Parathyroid adenoma (tissue), 2 donors: Measurements from ENCODE around the gene PTPN22.

ENCODE experiments used
- H2AFZ ChIP-seq: fragments of 300-600 bp; sonication (generic); one replicate; pipeline ENCODE4 v1.7.0; 2017; ENCODE audit warnings: antibody characterized with exemption, mild to moderate bottlenecking
- H3K27ac ChIP-seq: fragments of 300-600 bp; sonication (generic); one replicate; pipeline ENCODE4 v1.7.0; 2017
- H3K27me3 ChIP-seq: fragments of 300-600 bp; sonication (generic); one replicate; pipeline ENCODE4 v1.7.0; 2017; ENCODE audit warnings: low read length; ENCODE audit not compliant: control insufficient read depth, insufficient read depth
- H3K36me3 ChIP-seq: fragments of 300-600 bp; sonication (generic); one replicate; pipeline ENCODE4 v1.7.0; 2017; ENCODE audit warnings: low read length; ENCODE audit not compliant: control insufficient read depth, insufficient read depth
- H3K4me1 ChIP-seq: fragments of 300-600 bp; sonication (generic); one replicate; pipeline ENCODE4 v1.7.0; 2017; ENCODE audit warnings: control low read depth
- H3K4me2 ChIP-seq: fragments of 300-600 bp; sonication (generic); one replicate; pipeline ENCODE4 v1.7.0; 2017; ENCODE audit warnings: low read length
- H3K4me3 ChIP-seq: fragments of 300-600 bp; sonication (generic); one replicate; pipeline ENCODE4 v1.7.0; 2017; ENCODE audit warnings: low read depth, low read length
- H3K79me2 ChIP-seq: fragments of 300-600 bp; sonication (generic); one replicate; pipeline ENCODE4 v1.7.0; 2017; ENCODE audit warnings: control low read depth
- H3K9ac ChIP-seq: fragments of 300-600 bp; sonication (generic); one replicate; pipeline ENCODE4 v1.7.0; 2017; ENCODE audit warnings: mild to moderate bottlenecking
- H3K9me3 ChIP-seq: fragments of 300-600 bp; sonication (generic); one replicate; pipeline ENCODE4 v1.7.0; 2017; ENCODE audit warnings: low read length; ENCODE audit not compliant: control insufficient read depth
- CTCF ChIP-seq: fragments of 300-600 bp; sonication (generic); IDR thresholded peaks from one replicate; pipeline ENCODE4 v1.7.0; 2017; ENCODE audit warnings: antibody characterized with exemption, mild to moderate bottlenecking
- donor health status: primary hyperparathyroidism.

Gene PTPN22

GRCh38 chr1:113808450-113809195, 62.9 kb downstream of the PTPN22 start:
- TF ChIP-seq CTCF: no peak
- Histone ChIP-seq H3K27ac (no peak overlapping the region), H3K9me3 (no peaks in the 10 kb centered on the region), H3K4me2 (no peak overlapping the region), H3K9ac (no peak overlapping the region), H3K79me2 (peaks cover 29% of the 10 kb centered on the region), H3K27me3 (no peaks in the 10 kb centered on the region), H2AFZ (no peak overlapping the region), H3K36me3 (no peaks in the 10 kb centered on the region), H3K4me1 (peaks cover 5% of the 10 kb centered on the region), H3K4me3 (no peak overlapping the region)

GRCh38 chr1:113805639-113806038, 65.9 kb downstream of the PTPN22 start:
- no peak overlapping the region for H3K27ac ChIP-seq
- H2AFZ ChIP-seq: no peak overlapping the region
- H3K4me1 ChIP-seq: peaks cover 8% of the 10 kb centered on the region

GRCh38 chr1:113805256-113805531, 66.3 kb downstream of the PTPN22 start:
- Histone ChIP-seq H3K4me3 (no peak overlapping the region), H3K27ac (no peak overlapping the region), H3K27me3 (no peaks in the 10 kb centered on the region), H3K79me2 (peaks cover 32% of the 10 kb centered on the region), H3K9ac (no peak overlapping the region), H3K36me3 (no peaks in the 10 kb centered on the region), H3K4me1 (peaks cover 8% of the 10 kb centered on the region), H2AFZ (no peak overlapping the region), H3K9me3 (no peaks in the 10 kb centered on the region), H3K4me2 (no peak overlapping the region)
- TF ChIP-seq CTCF: no peak

More at GRCh38 chr1:113805639-113806038, 65.9 kb downstream of the PTPN22 start:
- Histone ChIP-seq H3K4me2 (no peak overlapping the region), H3K27me3 (no peaks in the 10 kb centered on the region), H3K79me2 (peaks cover 34% of the 10 kb centered on the region), H3K9me3 (no peaks in the 10 kb centered on the region), H3K4me3 (no peak overlapping the region), H3K9ac (no peak overlapping the region), H3K36me3 (no peaks in the 10 kb centered on the region)
- no peak for TF ChIP-seq CTCF

- Histone ChIP-seq H3K9me3 (no peaks in the 10 kb centered on the region), H3K9ac (no peak overlapping the region), H3K36me3 (no peaks in the 10 kb centered on the region), H3K79me2 (peaks cover 32% of the 10 kb centered on the region), H3K4me1 (peaks cover 8% of the 10 kb centered on the region), H3K27ac (no peak overlapping the region), H3K4me3 (no peak overlapping the region), H3K27me3 (no peaks in the 10 kb centered on the region), H3K4me2 (no peak overlapping the region), H2AFZ (no peak overlapping the region)
- TF ChIP-seq CTCF: no peak
These were observed 66.9 kb downstream of the PTPN22 start for GRCh38 chr1:113804421-113805255.
